T-helper 17 cell (primary cell): ENCODE results near the gene GLMN. TPM values are rescaled to one million over a fixed set of nuclear protein-coding genes. Genes with fewer than 3 reads are reported as not detected.
A peak's percentile ranks its signal among the peaks of the same experiment; 100 is the strongest.

Experiments used
- ATAC-seq: fragments of 150-1000 bp; cut with Tn5 transposase; 2 replicates; pipeline ENCODE4 v1.10.0; 2021; ENCODE audit warnings: mild to moderate bottlenecking, moderate library complexity
- DNase-seq, 3 donors: peaks; one replicate each; pipeline versions ENCODE4 v3.0.0 to v3.0.0-alpha.2; 2020 to 2021
- H3K9me3 ChIP-seq: one replicate; pipeline ENCODE4 v1.7.0; 2013; ENCODE audit warnings: low read length, mild to moderate bottlenecking; ENCODE audit not compliant: control insufficient read depth, poor library complexity, severe bottlenecking
- H3K27ac Mint-ChIP-seq: one replicate; pipeline ENCODE4 v1.8.0; 2022; ENCODE audit warnings: mild to moderate bottlenecking, moderate library complexity, mixed read lengths
- H3K27me3 Mint-ChIP-seq: one replicate; pipeline ENCODE4 v1.8.0; 2022; ENCODE audit warnings: mixed read lengths
- H3K36me3 Mint-ChIP-seq: one replicate; pipeline ENCODE4 v1.8.0; 2022; ENCODE audit warnings: low read depth, mixed read lengths
- H3K4me1 Mint-ChIP-seq: one replicate; pipeline ENCODE4 v1.8.0; 2022; ENCODE audit warnings: mild to moderate bottlenecking, mixed read lengths
- H3K4me3 Mint-ChIP-seq: one replicate; pipeline ENCODE4 v1.8.0; 2022; ENCODE audit warnings: mild to moderate bottlenecking, moderate library complexity, mixed read lengths
- total RNA-seq, 4 donors: library from RNA in 2 of 4; stranded (reverse) in 2 of 4; gene quantifications; one replicate each; pipeline ENCODE4 v1.2.3 and lab custom pipeline; 2022 to 2026

GLMN gene
- total RNA-seq, 2 donors from 2014 or later: 11.0 to 13.2 TPM

DNA sequence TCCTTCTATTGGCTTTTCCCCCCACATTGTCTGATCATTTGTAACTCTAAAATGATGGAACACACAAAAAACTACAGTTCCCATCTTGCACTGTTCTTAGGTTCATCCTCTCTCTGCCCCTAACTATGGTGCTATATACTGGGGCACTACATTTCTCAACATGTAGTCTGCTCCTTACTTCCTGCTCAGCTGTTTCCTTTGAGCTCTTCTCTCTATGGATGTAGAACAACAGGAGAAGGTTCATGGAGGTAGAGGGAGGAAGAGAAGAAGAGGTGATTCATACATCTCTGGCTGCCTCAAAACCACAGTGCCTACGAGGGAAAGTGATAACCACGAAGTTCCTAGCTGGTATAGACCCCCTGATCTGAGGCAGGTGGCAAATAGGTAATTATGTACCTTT is 88.1 kb downstream of the GLMN start:
- Mint-ChIP-seq H3K36me3 (peaks cover 4% of the 10 kb centered on the region), H3K4me1 (peaks cover 3% of the 10 kb centered on the region), H3K27ac (no peak overlapping the region), H3K4me3 (no peak overlapping the region), H3K27me3 (no peaks in the 10 kb centered on the region)
- ATAC-seq (no peak), DNase-seq (no peak)
- no peaks in the 10 kb centered on the region for H3K9me3 ChIP-seq

- peak overlapping the region; percentile 1 for H3K27ac Mint-ChIP-seq
- no peaks in the 10 kb centered on the region for H3K36me3 Mint-ChIP-seq
- no peaks in the 10 kb centered on the region for H3K27me3 Mint-ChIP-seq
- ATAC-seq: no peak
- H3K4me1 Mint-ChIP-seq: peaks cover 7% of the 10 kb centered on the region
- DNase-seq: no peak
- no peaks in the 10 kb centered on the region for H3K9me3 ChIP-seq
- H3K4me3 Mint-ChIP-seq: no peak overlapping the region
Observed at GRCh38 chr1:92203105-92203504, 95.7 kb downstream of the GLMN start.

- DNase-seq (no peak), ATAC-seq (no peak)
- no peak overlapping the region for H3K4me3 Mint-ChIP-seq
- no peaks in the 10 kb centered on the region for H3K9me3 ChIP-seq
- peaks cover 7% of the 10 kb centered on the region for H3K4me1 Mint-ChIP-seq
- peak overlapping the region; percentile 1 for H3K27ac Mint-ChIP-seq
- H3K36me3 Mint-ChIP-seq: no peaks in the 10 kb centered on the region
- no peaks in the 10 kb centered on the region for H3K27me3 Mint-ChIP-seq
Observed at GRCh38 chr1:92201973-92202372, 96.8 kb downstream of the GLMN start.

Other genes starting within 250 kb of the GLMN start
- not detected for gene SETSIP, start 223.6 kb downstream of the GLMN start, total RNA-seq
- gene BTBD8, start 218.6 kb downstream of the GLMN start, total RNA-seq: 1 to 10 TPM; 1.8 to 3.7 TPM
- not detected for gene C1orf146, start 81.1 kb downstream of the GLMN start, total RNA-seq
- 10 to 100 TPM; 25.4 to 29.1 TPM for gene RPAP2, start 72 bp upstream of the GLMN start, total RNA-seq
- 10 to 100 TPM; 10.2 to 18.8 TPM for gene GFI1, start 187.9 kb upstream of the GLMN start, total RNA-seq